ENCODE measurements around the gene XKR7.

The XKR7 gene

DNA sequence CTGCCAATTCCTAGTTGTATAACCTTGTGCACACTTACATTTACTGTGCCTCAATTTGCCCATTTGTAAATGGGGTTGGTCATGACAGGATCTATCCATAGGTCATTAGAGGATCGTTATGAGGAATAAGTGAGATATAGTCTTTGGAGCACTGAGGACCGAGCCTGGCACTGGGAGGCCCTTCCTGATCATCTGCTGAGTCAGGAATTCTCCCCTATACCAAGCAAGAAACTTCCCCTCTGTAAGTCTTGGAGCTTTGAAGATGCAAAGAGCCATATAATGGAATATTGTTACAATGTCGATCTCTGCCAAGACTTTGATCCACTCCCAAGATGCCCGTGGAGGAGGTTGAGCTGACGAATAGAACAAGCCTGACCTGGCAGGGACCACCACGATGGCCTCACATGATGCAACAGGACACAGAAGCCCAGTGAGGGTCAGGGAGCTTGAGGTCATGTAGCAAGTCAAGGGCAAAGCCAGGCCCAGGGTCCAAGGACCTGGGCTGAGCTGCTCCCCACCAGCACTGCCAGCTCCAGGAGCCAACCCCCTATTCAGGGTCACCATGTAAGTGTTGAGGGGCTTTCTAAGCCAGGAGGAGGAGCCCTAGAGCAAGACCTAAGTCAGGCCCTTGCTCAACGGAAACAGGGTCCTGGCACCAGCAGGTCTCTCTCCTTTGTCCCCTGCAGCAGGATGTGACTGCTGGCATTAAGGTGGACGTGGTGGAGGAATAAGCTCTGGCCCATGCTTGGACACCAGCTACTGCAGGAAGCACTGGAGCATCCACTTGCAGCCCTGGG, 32.8 kb upstream of the XKR7 start:
- Histone ChIP-seq H4K91ac (ENCODE audit: low read length) (no peak overlapping the region), H3K4ac (ENCODE audit: low read depth in 1 of 2, low read length in 2 of 2) (no peak overlapping the region), H2BK120ac (ENCODE audit: low read depth, low read length) (no peak overlapping the region), H3K23ac (ENCODE audit: low read length in 2 of 2) (no peak overlapping the region), H3K9me3 (ENCODE audit: control insufficient read depth, low read length) (no peaks in the 10 kb centered on the region), H3K18ac (ENCODE audit: low read depth in 1 of 2, low read length in 2 of 2) (no peak overlapping the region), H3K27ac (ENCODE audit: low read length, poor library complexity, severe bottlenecking) (no peak overlapping the region), H3K79me1 (replicated peaks; ENCODE audit: low read length, poor library complexity, severe bottlenecking) (no peaks in the 10 kb centered on the region), H2AFZ (ENCODE audit: low read depth, low read length) (no peak overlapping the region), H3K9ac (ENCODE audit: low read length) (no peak overlapping the region), H3K4me3 (ENCODE audit: insufficient read depth in 1 of 2, low read depth in 1 of 2, low read length in 2 of 2) (no peak overlapping the region), H2AK5ac (ENCODE audit: low read length, severe bottlenecking) (no peak overlapping the region), H2BK5ac (ENCODE audit: low read depth, low read length, poor library complexity, severe bottlenecking) (no peak overlapping the region), H4K8ac (ENCODE audit: low read length) (no peak overlapping the region), H3K27me3 (ENCODE audit: control insufficient read depth in 1 of 2, insufficient read depth in 1 of 2, low read length in 2 of 2) (peaks cover 13 to 37% of the 10 kb centered on the region in 2 experiments), H3K14ac (ENCODE audit: low read length in 2 of 2) (no peak overlapping the region), H3K4me1 (ENCODE audit: control insufficient read depth, insufficient read depth, low read depth, low read length) (no peaks in the 10 kb centered on the region), H3K36me3 (ENCODE audit: control insufficient read depth in 1 of 2, insufficient read depth in 2 of 2, low read depth in 1 of 2, low read length in 2 of 2) (no peaks in the 10 kb centered on the region), H3K4me2 (ENCODE audit: low read length, poor library complexity, severe bottlenecking) (no peak overlapping the region), H2BK12ac (ENCODE audit: low read length in 2 of 2) (no peak overlapping the region), H2BK15ac (ENCODE audit: low read depth, poor library complexity, severe bottlenecking) (no peak overlapping the region)
- WGBS = 68% methylated on average over 8 of the region's 8 CpGs
- no peak for DNase-seq

DNA sequence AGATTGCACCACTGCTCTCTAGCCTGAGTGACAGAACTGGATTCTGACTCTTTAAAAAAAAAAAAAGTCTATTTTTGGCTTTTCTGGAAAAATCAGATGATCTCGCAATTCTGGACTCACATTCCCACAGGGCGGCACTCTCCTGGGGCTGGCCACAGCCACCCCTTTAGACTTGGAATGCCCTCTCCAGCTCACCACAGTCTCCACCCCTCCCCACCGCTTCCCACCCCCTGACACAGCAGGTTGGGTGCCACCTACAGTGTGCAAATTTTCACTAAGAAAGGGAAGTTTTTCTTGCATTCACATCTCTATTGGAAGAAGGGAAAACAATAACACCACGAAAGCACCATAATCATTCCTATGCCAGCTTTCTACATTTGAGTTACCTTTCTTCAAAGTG, 31.5 kb upstream of the XKR7 start:
- H3K23ac ChIP-seq (ENCODE audit: low read length in 2 of 2) = no peak overlapping the region
- no peak overlapping the region for H3K9ac ChIP-seq (ENCODE audit: low read length)
- H2BK120ac ChIP-seq (ENCODE audit: low read depth, low read length) = no peak overlapping the region
- H2AK5ac ChIP-seq (ENCODE audit: low read length, severe bottlenecking) = no peak overlapping the region
- H2AFZ ChIP-seq (ENCODE audit: low read depth, low read length) = no peak overlapping the region
- no peak overlapping the region for H3K14ac ChIP-seq (ENCODE audit: low read length in 2 of 2)
- WGBS = 56% methylated on average over 4 of the region's 4 CpGs
- H3K27ac ChIP-seq (ENCODE audit: low read length, poor library complexity, severe bottlenecking) = no peak overlapping the region
- no peaks in the 10 kb centered on the region for H3K9me3 ChIP-seq (ENCODE audit: control insufficient read depth, low read length)
- no peak overlapping the region for H2BK15ac ChIP-seq (ENCODE audit: low read depth, poor library complexity, severe bottlenecking)
- no peak overlapping the region for H4K8ac ChIP-seq (ENCODE audit: low read length)
- H2BK5ac ChIP-seq (ENCODE audit: low read depth, low read length, poor library complexity, severe bottlenecking) = no peak overlapping the region
- H4K91ac ChIP-seq (ENCODE audit: low read length) = no peak overlapping the region
- H3K4me2 ChIP-seq (ENCODE audit: low read length, poor library complexity, severe bottlenecking) = no peak overlapping the region
- no peaks in the 10 kb centered on the region for H3K4me1 ChIP-seq (ENCODE audit: control insufficient read depth, insufficient read depth, low read depth, low read length)
- H3K4ac ChIP-seq (ENCODE audit: low read depth in 1 of 2, low read length in 2 of 2) = no peak overlapping the region
- no peaks in the 10 kb centered on the region for H3K79me1 ChIP-seq (replicated peaks; ENCODE audit: low read length, poor library complexity, severe bottlenecking)
- H2BK12ac ChIP-seq (ENCODE audit: low read length in 2 of 2) = no peak overlapping the region
- H3K27me3 ChIP-seq (ENCODE audit: control insufficient read depth in 1 of 2, insufficient read depth in 1 of 2, low read length in 2 of 2) = peaks cover 5 to 30% of the 10 kb centered on the region in 2 experiments
- no peak for DNase-seq
- no peak overlapping the region for H3K18ac ChIP-seq (ENCODE audit: low read depth in 1 of 2, low read length in 2 of 2)
- no peaks in the 10 kb centered on the region for H3K36me3 ChIP-seq (ENCODE audit: control insufficient read depth in 1 of 2, insufficient read depth in 2 of 2, low read depth in 1 of 2, low read length in 2 of 2)
- H3K4me3 ChIP-seq (ENCODE audit: insufficient read depth in 1 of 2, low read depth in 1 of 2, low read length in 2 of 2) = no peak overlapping the region

DNA sequence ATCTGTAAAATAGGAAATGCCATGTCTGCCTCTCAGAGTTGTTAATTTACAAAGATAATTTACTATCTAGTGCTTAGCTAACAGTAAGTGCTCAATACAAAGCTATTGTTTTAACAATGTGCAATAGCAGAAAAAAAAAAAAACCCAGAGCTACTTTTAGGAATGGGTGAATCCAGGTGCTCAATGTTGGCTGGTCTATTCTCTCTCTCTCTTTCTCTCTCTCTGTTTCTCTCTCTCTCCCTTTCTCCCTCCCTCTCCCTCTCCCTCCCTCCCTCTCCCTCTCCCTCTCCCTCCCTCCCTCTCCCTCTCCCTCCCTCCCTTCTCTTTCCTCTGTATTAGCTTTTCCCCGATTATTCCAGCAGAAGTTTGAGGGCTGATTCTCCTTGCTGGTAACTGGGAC, 30.1 kb upstream of the XKR7 start:
- Histone ChIP-seq H3K4me1 (ENCODE audit: control insufficient read depth, insufficient read depth, low read depth, low read length) (no peaks in the 10 kb centered on the region), H2BK15ac (ENCODE audit: low read depth, poor library complexity, severe bottlenecking) (no peak overlapping the region), H2AFZ (ENCODE audit: low read depth, low read length) (no peak overlapping the region), H4K8ac (ENCODE audit: low read length) (no peak overlapping the region), H3K4me3 (ENCODE audit: insufficient read depth in 1 of 2, low read depth in 1 of 2, low read length in 2 of 2) (no peak overlapping the region), H3K4me2 (ENCODE audit: low read length, poor library complexity, severe bottlenecking) (no peak overlapping the region), H2BK12ac (ENCODE audit: low read length in 2 of 2) (no peak overlapping the region), H3K9ac (ENCODE audit: low read length) (no peak overlapping the region), H2BK5ac (ENCODE audit: low read depth, low read length, poor library complexity, severe bottlenecking) (no peak overlapping the region), H3K4ac (ENCODE audit: low read depth in 1 of 2, low read length in 2 of 2) (no peak overlapping the region), H3K9me3 (ENCODE audit: control insufficient read depth, low read length) (no peaks in the 10 kb centered on the region), H3K18ac (ENCODE audit: low read depth in 1 of 2, low read length in 2 of 2) (no peak overlapping the region), H2BK120ac (ENCODE audit: low read depth, low read length) (no peak overlapping the region), H3K27ac (ENCODE audit: low read length, poor library complexity, severe bottlenecking) (no peak overlapping the region), H4K91ac (ENCODE audit: low read length) (no peak overlapping the region), H3K36me3 (ENCODE audit: control insufficient read depth in 1 of 2, insufficient read depth in 2 of 2, low read depth in 1 of 2, low read length in 2 of 2) (peaks cover 0 to 9% of the 10 kb centered on the region in 2 experiments), H2AK5ac (ENCODE audit: low read length, severe bottlenecking) (no peak overlapping the region), H3K27me3 (ENCODE audit: control insufficient read depth in 1 of 2, insufficient read depth in 1 of 2, low read length in 2 of 2) (peaks cover 5 to 25% of the 10 kb centered on the region in 2 experiments), H3K23ac (ENCODE audit: low read length in 2 of 2) (no peak overlapping the region), H3K79me1 (replicated peaks; ENCODE audit: low read length, poor library complexity, severe bottlenecking) (no peaks in the 10 kb centered on the region), H3K14ac (ENCODE audit: low read length in 2 of 2) (no peak overlapping the region)
- no peak for DNase-seq
- WGBS = 78% methylated on average over 1 of the region's 1 CpG

DNA sequence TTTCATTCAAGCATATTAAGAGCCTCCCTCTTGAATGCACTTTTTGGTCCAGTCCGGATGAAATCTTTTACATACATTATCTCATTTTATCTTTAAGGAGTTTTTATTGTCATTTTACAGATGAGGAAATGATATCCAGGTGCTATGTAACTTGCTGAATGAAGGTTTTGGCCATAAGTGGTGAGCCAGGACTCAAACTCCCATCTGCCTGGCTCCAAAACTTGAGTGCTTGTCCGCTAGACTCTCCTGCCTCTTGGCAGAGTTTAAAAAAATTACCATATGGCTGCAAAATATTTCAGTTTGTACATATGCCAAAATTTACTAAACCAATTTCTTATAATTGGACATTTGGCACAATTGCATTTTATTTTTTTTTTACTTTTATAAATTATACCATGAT, 28.3 kb upstream of the XKR7 start:
- Histone ChIP-seq H3K4me2 (ENCODE audit: low read length, poor library complexity, severe bottlenecking) (no peak overlapping the region), H3K4ac (ENCODE audit: low read depth in 1 of 2, low read length in 2 of 2) (no peak overlapping the region), H3K9me3 (ENCODE audit: control insufficient read depth, low read length) (no peaks in the 10 kb centered on the region), H3K14ac (ENCODE audit: low read length in 2 of 2) (no peak overlapping the region), H3K18ac (ENCODE audit: low read depth in 1 of 2, low read length in 2 of 2) (no peak overlapping the region), H2BK12ac (ENCODE audit: low read length in 2 of 2) (no peak overlapping the region), H3K9ac (ENCODE audit: low read length) (no peak overlapping the region), H4K8ac (ENCODE audit: low read length) (no peak overlapping the region), H3K36me3 (ENCODE audit: control insufficient read depth in 1 of 2, insufficient read depth in 2 of 2, low read depth in 1 of 2, low read length in 2 of 2) (peaks cover 9 to 23% of the 10 kb centered on the region in 2 experiments), H3K27ac (ENCODE audit: low read length, poor library complexity, severe bottlenecking) (no peak overlapping the region), H4K91ac (ENCODE audit: low read length) (no peak overlapping the region), H3K79me1 (replicated peaks; ENCODE audit: low read length, poor library complexity, severe bottlenecking) (no peaks in the 10 kb centered on the region), H3K4me1 (ENCODE audit: control insufficient read depth, insufficient read depth, low read depth, low read length) (no peaks in the 10 kb centered on the region), H2BK5ac (ENCODE audit: low read depth, low read length, poor library complexity, severe bottlenecking) (no peak overlapping the region), H2BK120ac (ENCODE audit: low read depth, low read length) (no peak overlapping the region), H2AFZ (ENCODE audit: low read depth, low read length) (no peak overlapping the region), H2AK5ac (ENCODE audit: low read length, severe bottlenecking) (no peak overlapping the region), H3K4me3 (ENCODE audit: insufficient read depth in 1 of 2, low read depth in 1 of 2, low read length in 2 of 2) (no peak overlapping the region), H3K23ac (ENCODE audit: low read length in 2 of 2) (no peak overlapping the region), H3K27me3 (ENCODE audit: control insufficient read depth in 1 of 2, insufficient read depth in 1 of 2, low read length in 2 of 2) (peaks cover 5 to 22% of the 10 kb centered on the region in 2 experiments), H2BK15ac (ENCODE audit: low read depth, poor library complexity, severe bottlenecking) (no peak overlapping the region)
- 100% methylated on average over 1 of the region's 2 CpGs for WGBS
- no peak for DNase-seq
